NCI-H748 (cell line): ENCODE data around the gene KIF25.
"Not testable (repeated sequence)": the region's sequence is repeated elsewhere in the genome, so short reads cannot be mapped to it uniquely, and the experiment has no call there.

Experiments used
- DNase-seq: peaks from one replicate; lab custom pipeline; 2025; ENCODE audit not compliant: unreplicated experiment; lab: John Stamatoyannopoulos, UW

KIF25 gene

DNA sequence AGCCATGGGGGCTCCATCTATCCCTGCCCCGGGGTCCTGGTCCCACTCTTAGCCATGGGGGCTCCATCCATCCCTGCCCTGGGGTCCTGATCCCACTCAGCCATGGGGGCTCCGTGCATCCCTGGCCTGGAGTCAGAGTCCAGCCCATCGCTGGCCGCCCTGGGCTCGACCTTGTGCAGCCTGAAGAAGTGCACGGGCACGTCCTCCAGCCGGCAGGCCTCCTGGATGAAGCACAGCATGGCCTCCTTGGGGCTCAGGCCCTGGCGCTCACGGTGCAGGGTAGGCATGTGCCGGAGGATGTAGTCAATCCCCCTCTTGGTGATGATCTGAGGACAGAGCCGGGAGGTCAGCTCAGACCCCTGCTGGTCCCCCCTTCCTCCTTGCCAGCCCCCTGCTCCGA, 66.0 kb downstream of the KIF25 start:
- no peak for DNase-seq

DNA sequence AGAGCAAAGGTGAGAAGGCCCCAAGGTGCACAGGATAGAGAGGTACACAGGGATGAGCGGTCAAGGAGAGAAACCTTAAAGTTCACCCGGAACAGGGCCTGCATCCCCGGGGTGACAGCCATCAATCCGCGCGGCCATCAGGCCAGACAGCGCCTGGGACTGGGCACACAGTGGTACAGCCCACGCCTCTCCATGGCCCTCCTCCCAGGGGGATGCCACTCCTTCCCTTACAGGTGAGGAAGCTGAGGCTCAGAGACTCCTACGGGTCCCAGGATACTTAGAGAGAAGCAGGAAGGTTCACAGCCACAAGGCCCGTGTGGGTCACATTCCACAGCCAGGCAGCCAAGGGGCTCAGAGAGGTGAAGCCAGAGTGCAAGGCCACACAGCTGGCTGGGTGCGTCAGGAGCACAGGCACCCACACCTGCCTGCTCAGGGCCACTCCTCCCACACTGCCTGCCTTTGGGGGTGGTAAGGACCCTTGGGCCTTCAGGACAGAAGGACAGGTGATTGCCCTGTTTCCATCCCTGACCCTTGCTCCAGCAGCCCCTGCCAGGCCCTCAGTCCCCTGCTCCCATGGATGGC, 66.8 kb downstream of the KIF25 start:
- DNase-seq, result no peak

DNA sequence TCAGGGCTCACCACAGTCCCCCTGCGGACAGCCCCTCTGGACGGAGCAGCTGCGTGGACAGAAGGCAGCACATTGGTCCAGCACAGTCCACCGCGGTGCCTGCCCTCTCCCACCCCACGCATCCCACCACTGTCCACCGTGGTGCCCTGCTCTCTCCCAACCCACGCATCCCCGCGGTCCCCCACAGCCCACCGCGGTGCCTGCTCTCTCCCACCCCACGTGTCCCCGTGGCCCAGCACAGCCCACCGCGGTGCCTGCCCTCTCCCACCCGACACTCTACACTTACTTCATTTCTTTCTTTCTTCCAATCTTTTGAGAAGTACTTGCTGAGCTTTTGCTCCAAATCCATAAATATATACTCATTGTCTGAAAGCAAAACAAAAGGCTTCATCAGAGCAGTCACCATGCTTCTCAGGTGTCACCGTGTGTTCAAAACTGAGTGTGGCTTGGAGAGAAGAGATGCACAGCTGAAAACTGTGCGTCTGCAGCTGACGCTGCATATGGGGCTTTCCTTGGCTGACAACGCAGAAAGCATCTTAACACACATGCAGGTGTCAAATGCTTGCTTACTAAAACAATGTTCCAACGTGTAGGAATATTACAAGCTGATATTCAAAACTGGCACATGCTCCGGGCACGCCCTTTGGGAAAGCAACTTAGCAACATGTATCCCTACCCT, 69.7 kb downstream of the KIF25 start:
- no peak for DNase-seq

DNA sequence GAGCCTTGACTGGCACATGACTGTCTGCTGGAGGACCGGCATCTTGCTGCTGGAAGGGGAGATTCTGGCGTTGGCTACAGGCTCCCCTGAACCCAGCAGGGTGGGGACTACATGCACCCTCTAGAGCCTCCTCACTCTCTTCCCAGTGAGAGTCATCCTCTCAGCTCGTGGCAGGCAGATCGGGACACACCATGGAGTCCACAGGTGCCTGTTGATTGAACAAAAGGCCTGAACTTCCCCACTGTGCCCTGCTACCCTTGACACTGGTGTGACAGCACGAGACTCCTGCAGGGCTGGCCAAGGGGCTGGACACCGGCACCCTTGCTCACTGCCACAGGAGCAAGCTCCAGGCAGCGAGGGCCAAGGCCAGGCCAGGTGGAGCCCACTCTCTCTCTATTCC, 73.3 kb downstream of the KIF25 start:
- no peak for DNase-seq

DNA sequence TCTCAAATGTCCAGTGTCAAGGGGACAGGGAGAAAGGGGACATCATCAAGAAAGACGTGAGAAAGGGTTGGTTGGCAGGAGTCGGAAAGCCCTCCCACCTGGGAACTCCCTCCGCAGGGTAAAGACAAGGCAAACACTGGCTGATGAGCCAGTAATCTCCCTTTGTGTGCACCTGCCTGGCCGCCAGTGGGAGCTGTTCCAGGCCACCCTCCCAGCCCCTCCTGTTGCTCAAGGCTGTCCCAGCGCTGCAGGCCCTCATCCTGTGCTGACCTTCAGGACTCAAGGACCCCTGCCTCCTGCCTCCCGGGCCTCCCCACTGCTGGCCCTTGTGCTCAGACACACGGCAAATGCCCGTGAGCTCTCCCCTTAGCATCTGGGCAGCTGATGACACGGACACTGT, 74.1 kb downstream of the KIF25 start:
- DNase-seq, result peak; percentile 55

DNA sequence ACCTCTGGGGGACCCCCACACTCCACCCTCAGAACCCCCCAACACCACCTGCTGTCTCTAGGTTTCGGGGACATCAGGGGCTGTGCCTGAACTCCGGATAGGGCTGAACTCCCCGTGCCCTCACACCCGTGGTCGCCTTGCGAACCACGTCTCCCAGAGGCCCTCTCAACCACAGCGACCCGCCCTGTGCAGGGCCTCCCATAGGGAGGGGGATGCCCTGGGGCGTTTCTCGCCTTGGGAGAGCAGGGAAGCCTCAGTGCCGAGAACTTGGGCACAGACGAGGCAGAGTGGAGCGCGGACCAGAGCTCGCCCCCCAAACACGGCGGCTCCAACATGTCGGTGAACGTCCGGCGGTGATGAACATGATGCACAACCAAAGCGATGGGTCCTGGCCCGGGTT, 74.8 kb downstream of the KIF25 start:
- DNase-seq, result no peak

DNA sequence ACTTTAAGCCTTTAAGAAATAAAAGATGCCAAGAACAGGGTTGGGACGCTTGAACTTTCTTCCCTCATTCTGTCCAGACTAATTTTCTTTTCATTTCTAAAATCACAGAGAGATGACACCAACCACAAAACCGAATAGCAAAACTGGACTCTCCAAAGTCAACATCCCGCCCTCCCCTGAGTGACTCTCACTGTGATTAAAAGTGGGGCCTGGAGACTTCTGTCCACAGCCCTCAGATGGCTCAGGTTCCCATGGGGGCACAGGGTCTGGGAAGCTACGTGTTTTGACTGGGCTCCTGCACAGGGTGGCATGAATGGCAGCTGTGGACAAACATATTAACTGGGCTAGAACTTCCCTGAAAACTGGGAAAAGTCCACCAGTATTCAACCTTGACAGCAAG, 75.3 kb downstream of the KIF25 start:
- DNase-seq, result no peak

DNA sequence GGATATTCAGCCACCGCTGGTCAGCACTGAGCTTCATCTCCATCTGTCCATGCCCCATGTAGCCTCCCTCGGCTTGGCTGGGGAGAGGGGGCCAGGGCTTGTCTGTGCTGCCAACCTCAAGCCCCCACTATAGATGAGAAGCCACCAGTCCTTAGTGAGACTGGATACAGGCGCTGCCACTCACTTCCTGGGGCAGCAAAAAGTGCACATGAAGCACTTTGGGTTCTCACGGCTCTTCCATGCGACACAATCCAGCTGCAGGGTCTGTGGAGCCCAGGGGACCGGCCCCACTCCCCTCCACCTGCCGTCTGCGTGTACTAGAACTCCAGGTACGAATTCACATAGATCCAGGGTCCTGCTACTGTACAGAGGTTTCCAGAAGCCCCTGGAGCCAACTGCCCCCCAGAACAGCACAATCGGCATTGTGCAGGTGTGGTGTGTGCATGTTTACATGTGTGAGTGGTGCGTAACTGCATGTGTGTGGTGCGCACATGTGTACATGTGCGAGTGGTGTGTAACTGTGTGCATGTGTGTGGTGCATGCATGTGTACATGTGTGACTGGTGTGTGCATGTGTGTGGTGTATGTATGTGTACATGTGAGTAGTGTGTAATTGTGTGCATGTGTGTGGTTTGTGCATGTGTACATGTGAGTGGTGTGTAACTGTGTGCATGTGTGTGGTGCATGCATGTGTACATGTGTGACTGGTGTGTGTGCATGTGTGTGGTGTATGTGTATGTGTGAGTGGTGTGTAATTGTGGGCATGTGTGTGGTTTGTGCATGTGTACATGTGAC, 76.7 kb downstream of the KIF25 start:
- no peak for DNase-seq

DNA sequence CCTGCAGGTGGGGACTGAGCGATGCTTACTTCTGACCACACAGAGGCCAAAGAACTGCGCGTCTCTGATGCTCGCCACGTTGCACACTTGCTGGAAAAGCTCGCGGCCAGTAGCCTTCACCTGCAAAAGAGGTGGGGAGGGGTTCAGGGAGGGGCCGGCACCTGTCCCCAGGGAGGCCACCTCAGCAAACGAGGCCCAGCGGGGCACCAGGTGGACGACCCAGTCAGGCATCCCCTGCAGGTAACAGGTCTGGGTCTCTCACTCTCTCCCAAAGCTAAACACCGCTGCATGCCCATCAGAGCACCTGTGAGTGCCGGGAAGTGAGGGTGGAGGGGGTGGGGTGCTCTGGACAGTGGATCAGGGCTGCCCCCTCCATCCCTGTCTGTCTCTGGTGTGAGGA, 77.7 kb downstream of the KIF25 start:
- DNase-seq, result no peak

DNA sequence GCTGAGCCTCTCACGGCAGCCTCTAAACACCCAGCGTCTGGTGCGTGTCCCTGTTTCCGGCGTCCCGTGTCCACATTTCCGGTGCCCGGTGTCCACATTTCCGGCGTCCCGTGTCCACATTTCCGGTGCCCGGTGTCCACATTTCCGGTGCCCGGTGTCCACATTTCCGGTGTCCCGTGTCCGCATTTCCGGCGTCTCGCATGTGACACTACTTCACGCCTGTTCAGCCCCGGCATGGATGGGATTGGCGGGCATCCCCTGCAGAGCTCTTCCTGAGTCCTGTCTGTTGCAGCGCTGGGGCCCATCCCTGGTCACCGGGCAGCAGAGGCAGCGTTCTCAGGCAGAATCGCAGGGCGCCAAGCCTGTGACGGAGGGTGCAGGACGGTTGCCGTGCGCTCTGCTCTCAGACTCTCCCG, 78.3 kb downstream of the KIF25 start:
- DNase-seq, result no peak

DNA sequence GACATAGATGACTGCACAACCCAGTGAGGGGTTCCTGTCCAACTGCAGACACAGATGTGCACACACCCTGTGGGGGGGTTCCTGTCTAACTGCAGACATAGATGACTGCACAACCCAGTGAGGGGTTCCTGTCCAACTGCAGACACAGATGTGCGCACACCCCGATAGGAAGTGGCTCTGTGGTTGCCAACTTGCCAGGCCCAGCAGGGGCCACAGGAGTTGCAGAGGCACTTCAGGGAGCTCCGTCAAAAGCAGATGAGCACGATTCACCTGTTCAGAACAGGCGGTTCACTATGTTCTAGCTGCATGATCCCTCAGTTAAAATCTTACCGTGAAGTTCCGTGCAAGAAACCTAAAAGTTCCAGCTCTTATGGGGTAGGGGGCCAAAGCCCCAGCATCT, 79.9 kb downstream of the KIF25 start:
- DNase-seq, result not testable (repeated sequence)

DNA sequence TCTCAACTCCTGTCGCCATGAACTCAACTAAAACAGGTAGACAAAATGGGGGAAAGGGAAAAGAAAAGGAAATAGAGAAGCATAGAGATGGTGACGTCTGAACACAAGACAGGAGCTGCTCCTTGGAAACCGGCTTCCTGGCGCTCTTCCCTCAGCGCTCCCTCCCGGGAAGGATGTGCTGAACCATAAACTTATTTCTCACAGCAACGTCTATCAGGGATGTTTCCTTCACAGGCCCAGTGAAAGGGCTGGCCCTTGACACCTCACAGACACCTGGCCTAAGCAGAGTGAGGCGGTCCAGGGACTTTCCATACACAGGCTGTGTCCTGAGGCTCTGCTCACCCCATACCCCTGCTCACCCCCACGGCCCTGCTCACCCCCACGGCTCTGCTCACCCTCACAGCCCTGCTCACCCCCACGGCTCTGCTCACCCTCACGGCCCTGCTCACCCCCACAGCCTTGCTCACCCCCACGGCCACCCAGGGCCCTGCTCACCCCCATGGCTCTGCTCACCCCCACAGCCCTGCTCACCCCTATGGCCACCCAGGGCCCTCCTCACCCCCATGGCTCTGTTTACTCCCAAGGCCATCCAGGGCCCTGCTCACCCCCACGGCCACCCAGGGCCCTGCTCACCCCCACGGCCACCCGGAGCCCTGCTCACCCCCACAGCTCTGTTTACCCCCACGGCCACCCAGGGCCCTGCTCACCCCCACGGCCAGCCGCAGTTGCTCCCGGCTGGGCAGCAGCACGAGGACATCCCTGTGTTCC, 80.9 kb downstream of the KIF25 start:
- DNase-seq, result no peak

DNA sequence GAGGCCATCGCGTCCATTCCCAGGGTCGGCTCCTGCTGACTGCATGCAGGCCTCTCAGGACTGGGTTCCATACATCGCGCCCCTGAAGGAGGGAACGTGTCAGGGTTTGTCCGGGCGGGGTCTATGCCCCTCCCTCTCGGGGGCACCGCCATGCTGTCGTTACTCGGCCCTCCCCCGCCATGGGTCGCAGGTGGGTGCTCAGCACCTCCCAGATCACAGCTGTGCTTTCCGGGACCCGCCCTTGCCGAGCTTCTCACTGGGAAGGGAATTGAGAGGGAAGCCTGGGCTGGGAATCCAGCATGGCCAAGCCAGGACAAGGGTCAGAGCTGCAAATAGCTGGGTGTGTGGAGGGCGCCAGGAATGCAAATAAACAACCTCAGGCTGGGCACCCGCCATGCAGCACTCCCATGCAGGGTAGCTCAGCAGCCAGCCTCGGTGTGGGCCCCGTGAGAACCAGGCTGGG, 81.5 kb downstream of the KIF25 start, which contains the start of gene FRMD1:
FRMD1 (minus strand) TSS at position 270 of the 463 bp plus-strand sequence; CDS start at position 152, 118 bp downstream.
- peak; percentile 51 for DNase-seq

DNA sequence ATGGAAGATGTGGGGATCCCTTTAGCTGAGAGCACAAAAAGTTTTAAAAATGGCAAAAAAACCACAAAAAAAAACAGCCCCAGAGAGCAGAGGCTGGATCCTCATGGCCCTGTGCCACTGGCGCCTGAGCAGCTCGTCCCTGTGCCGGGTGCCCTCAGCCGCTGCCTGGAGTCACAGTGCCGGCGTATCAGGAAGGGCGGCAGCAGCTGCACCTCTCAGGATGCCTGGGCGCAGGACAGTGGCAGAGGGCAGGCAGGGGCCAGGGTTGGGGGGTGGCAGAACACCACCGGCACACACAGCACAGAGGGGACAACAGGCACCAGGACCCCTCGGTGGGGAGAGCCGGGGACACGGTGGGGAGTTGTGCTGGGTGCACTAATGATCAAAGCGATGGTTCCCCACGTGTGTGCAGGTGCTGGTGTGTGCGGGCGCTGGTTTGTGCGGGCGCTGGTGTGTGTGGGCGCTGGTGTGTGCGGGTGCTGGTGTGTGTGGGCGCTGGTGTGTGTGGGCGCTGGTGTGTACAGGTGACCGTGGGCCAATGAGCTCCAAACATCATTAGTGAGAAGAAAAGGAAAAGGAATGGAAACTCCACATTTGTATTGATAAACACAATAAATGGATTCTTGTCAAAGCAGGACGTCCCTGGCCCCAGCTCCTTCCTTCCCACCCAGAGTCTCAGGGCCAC, 83.1 kb downstream of the KIF25 start:
- DNase-seq, result no peak

DNA sequence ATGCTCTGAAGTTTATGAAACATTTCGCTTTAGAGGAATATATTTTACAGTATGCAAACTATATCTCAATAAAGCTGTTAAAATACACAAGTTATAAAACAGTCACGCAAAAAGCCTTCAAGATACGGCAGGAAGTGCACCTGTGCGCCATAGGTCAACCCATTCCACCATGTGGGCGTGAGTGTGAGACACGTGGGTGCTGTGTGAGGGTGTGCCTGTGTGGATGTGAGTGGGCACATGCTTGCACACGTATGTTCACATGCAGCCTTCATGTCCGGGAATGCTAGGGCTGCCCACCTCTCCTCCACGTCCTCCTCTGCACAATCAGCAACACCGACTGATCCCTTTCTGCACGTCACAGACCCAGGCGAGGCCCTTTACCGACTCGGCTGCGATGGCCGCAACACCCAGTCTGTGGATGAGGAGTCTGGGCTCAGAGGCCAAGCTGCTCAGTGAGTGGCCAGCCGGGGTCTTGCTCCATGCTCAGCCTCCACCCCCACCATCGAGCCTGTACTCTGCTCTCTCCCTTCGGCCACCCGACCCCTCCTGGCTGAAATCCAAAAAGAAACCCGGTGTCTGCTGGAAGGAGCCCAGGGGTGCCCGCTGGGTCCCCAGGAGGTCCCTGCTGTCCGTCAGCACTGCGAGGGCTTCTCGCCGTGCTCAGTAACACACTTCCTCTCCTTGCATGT, 84.5 kb downstream of the KIF25 start:
- no peak for DNase-seq

DNA sequence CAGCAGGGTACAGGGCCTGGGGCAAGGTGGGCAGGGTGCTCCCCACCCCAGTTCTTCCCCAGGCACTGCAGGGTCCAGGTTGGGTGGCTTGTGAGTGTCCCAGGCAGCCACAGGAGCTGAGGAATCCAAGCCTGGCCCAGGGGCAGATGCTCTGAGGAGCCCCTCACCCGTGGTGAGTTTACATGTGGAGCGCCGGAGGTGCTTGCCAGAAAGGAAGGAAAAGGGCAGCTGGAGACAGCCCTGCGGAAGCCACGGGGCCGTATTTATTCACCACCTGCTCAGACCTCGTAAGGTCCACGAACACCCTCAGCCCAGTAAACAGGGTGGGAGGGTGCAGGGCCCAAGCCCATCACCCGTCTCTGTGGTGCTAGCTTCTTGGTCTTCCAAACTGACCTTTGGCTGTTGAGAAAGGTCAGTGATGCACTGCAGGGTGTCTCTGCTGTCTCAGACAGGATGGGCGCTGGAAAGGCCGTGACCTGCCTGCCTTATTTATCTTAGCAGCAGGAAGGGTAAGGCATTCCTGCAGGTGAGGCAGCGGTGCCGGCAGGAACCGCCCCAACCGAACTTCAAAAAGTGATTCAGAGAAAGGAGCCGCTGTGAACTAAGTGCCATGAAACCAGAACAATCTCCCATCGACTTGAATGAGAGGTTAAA, 85.5 kb downstream of the KIF25 start:
- DNase-seq, result peak; percentile 32

DNA sequence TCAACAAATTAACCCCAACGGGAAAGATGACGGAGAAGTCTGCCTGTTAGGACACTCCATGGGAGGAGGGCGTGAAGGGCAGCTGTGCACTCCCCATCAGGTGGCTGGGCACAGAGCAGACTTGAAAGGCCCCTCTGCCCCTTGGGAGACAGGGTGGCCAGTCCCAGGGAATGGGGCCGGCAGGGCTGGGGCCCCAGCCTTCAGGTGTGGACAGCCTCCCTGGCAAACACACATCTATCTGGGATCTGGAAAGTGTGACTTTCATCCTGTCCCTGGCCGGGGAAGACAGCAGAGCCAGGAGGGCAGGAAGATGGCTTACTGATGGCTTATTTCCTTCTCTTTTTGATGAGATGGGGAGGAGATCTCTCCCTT, 86.0 kb downstream of the KIF25 start:
- peak; percentile 61 for DNase-seq

DNA sequence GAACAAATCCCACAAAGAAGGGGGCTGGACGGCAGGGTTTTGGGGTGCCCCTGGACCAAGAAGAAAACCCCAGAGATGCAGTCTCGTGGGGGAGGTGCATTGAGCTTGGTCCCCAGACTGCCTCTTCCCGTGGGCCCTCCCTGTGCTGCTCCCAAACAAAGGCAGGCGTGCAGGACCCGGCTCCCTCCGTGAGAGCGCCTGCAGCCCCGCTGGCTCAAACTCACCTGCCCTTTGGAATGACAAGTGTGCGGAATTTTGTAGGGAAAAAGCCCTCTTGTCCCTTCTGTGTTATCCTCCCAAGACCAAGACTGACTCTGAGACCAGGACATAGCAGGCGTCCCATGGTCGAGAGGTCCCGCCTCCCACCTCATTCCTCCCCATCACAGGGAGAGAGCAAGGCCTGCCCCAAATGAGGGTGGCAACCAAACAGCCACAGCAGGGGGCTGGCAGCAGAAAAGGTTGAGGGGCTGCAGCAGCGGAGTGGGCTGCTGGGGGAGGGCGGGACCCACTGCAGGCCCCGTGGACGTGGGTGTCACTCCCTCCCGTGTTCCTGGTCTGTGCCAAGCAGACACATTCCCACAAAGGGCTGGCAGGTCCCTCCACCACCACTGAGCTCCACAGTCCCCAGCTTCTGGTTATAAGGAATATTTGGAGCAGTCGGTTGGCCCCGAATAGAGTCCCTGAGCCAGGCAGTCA, 87.1 kb downstream of the KIF25 start:
- DNase-seq, result no peak

DNA sequence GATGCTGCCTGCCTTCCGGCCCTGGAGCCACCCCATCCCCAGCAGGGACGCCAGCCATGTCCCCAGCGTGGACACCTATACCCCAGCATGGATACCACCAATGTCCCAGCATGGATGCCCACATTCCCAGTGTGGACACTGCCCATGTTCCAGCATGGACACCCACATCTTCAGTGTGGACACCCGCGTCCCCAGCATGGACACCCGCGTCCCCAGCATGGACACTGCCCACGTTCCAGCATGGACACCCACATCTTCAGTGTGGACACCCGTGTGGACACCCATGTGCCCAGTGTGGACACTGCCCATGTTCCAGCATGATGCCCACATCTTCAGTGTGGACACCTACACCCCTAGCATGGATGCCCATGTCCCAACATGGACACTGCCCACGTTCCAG, 88.6 kb downstream of the KIF25 start:
- DNase-seq, result no peak
